ENCODE measurements around the gene SMAP1.

The SMAP1 gene

DNA sequence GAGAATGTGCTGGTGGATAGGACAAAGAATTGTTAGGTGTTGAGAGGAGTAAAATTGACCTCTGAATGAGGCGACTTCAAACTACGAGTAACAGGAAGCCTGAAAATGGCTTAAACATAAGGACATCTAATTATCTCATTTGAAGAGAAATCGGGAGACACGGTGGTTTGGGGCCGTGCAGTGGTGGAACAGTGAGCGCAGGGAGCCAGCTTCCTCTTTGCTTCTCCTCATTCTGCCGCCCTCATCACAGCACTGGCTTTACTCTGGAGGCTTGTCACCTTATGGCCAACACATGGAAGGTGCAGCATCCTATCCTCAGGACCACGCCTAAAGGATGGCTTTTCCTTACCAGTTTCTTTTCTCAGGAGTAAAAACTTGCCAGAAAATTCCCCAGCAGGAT is 174.9 kb downstream of the SMAP1 start:
- DNase-seq (ENCODE audit: low read depth in 2 of 2), result no peak

DNA sequence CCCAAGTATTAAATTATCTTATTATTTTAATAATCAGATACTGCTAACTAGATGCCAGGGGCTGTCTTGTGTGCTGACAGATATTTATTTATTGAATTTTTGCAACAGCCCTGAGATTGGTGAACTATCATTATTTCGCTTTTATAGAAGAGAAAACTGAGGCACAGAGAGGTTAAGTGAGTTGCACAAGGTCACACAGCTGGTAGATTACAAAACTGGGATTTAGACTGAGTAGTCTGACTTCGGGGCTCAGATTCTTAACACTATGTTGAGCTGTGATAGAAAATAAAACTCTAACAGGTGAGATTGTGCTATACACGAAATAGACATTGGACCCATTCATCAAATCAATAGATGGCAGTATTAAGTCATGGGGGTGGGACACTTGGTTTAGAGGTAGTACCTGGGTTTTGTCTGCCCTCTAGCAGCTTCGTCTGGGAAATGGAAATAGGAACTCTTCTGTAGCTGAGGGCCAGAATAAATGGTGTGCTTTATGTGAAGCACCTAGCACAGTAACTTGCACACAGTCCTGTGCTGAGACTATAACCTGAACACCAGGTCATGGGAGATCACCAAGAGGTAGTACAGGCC is 175.7 kb downstream of the SMAP1 start:
- no peak for DNase-seq (ENCODE audit: low read depth in 2 of 2)

DNA sequence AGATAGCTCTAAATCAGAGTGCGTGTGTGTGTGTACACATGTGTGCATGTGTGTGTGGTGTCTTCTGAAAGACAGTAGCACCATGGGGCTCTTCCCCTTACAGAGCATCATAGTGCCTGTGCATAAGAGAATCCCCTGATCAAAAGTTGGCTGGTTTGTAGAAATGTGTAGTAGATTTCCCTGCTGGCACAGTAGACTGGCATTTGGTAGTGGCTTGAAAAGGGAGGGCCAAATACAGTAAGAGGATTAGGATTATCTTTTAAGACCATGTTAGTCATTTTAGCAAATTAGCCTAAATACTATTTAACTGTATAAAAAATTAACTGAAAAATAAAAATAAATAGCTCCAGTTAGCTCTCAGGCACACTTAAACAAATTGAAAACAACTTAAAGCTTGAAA is 176.6 kb downstream of the SMAP1 start:
- DNase-seq (ENCODE audit: low read depth in 2 of 2), result no peak

DNA sequence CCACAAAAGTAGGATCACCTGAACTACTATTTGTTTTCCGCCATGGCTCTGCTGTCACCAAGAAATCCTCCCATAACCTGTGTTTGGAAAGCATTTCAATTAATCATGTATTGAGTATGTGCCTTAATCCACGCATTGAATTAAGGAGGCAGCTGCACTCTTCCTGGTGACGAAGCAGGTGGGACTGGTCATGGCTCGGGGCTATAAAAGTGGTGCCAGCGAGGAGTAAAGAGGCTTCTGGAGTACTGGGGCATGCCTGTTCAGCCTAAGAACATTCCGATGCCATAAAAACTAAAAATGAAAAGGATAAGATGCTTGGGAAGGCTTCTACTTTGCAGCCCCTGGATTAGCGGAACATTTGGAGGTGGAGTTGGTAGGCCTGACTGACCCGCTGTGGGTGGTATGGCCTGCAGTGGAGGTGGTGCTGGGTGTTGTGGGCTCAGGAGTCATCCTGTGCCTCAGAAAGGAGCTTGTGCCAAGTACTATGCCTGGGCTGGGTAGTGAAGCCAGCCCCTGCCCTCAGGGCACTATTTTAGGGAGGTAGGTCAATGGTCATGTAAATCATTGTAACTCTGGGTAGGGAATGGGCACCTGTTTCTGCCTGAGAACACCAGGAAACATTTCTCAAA is 178.6 kb downstream of the SMAP1 start:
- DNase-seq (ENCODE audit: low read depth in 2 of 2), result no peak

DNA sequence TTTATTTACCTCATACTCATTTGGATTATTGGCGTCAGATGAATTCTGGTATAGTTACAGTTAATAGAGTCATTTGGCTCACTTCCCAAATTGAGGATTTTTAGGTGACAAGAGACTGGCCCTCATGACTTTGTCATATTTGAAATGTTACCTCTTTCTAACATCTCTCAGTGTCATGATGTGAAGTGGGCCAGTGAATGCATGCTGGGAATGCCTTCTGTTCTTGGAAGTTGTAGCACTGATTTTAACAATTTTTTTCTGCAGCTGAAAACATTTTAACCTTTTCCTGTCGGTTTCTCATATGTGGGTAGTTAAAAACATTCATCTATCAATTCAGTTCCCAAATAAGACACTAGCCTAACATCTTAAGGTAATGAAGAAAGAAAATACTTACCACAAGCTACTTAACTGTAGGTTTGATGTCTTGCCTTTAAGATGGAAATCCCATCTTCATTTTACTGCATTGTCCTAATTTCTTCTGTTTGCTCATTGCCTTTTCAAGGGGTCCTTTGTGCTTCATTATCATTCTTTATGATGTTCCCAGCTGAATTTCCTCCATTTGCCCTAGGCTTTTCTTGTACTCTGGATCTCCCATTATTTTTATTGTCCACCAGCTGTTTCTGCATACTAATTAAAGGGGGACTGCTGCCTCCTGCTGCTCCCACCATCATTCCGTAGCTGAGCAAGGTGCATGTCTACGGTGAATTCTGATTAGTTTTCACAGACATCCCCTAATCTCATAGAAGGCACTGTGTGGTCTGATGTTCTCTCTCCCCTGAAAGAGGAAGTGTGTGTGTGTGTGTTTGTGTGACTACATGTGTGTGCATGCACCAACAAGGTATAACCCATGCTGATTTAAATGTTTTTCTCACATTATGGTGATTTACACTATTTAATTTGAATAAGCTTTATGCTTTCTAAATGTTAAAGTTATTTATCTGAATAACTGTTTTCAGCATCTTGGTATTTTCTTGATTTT is 179.7 kb downstream of the SMAP1 start:
- DNase-seq (ENCODE audit: low read depth in 2 of 2), result no peak

DNA sequence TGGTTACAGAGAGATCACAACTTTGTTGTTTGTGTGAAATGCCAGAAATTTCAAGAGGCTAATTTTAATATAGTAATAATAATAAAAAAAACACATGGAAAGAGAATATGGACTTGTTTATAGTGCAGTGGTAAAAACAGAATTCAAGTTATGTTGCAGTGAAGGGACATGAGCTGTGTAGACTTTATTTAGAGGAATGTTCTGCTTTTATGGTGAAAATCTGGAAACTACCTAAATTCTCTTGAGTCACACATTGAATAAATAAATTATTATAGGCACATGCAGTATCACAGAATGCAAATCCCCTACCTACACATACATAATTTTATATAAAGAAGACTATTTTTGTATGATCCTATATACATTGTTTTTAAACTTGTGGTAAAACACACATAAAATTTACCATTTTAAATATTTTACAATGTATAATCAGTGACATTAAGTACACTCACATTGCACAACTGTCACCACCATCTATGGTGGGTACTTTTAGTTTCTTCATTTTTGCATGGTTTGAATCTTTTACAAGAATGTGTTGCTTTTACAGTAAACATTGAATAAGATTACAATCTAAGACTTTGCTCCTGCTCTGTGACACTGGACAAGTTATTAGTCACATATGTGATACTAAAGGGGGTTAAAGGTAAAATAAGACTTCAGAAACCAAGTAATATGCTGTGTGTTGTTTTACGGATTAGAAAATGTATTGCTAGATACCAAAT is 181.8 kb downstream of the SMAP1 start:
- DNase-seq (ENCODE audit: low read depth in 2 of 2), result no peak

DNA sequence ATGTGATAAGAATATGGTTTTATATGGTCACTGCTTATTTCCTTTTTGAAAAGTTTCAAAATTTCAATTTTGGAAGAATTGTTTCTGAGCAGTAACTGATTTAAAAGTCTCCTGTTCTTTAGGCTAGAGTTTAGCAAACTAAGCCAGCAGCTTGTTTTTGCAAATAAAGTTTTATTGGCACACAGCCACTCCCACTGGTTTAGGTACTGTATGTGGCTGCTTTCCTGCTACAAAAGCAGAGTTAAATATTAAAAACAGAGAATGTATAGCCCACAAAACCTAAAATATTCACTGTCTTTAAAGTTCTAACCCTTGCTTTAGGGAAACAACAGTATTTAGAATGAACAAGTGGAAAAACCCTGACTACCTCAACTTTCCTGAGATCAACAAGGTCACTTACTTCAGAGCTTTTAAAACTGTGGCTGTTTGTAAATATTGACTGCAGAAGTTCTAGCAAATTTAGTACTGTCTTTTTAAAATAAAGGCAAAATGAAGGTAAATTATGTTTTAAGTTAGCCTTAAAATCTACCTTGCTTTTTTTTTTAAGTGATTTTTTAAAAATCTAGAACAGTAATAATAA is 185.1 kb downstream of the SMAP1 start:
- no peak for DNase-seq (ENCODE audit: low read depth in 2 of 2)

DNA sequence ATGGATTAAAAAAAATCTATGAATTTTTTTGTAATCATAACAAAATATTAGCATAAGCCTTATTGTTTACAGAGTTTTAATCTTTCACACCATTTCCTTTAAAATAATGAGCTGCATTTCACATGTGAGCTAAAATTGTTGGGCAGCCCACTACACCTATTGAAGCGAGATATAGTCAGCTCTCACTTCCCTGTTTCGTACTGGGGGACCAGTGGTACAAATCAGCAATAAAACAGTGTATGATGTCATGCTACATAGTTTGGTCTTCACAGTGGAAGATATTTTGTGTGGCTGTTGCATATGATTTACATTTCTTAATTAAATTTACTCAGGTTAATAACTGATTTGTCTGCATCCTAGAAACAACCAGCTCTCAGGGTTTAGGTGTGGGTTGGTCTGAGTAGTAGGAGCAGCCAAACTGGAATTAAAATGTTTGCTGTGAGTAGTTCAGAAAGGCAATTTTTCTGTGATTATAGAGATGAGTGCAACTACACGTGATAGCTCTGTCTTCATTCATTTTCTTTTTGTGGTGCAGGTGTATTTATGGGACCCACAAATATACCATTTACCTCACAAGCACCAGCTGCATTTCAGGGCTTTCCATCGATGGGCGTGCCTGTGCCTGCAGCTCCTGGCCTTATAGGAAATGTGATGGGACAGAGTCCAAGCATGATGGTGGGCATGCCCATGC is 189.8 kb downstream of the SMAP1 start:
- no peak for DNase-seq (ENCODE audit: low read depth in 2 of 2)

DNA sequence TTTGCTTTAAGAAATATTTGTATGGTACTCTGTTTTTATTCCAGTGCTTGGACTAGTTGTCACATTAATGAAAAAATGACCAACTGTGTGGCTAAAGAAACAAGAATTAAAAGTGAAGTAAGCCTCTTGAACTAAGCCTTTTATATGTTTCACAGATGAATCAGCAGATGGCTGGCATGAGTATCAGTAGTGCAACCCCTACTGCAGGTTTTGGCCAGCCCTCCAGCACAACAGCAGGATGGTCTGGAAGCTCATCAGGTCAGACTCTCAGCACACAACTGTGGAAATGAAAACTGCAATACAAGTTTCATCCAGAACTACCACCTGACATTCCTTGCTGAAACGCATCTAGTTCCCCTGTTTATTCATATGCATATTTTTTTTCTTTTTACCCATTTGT is 192.4 kb downstream of the SMAP1 start:
- no peak for DNase-seq (ENCODE audit: low read depth in 2 of 2)

DNA sequence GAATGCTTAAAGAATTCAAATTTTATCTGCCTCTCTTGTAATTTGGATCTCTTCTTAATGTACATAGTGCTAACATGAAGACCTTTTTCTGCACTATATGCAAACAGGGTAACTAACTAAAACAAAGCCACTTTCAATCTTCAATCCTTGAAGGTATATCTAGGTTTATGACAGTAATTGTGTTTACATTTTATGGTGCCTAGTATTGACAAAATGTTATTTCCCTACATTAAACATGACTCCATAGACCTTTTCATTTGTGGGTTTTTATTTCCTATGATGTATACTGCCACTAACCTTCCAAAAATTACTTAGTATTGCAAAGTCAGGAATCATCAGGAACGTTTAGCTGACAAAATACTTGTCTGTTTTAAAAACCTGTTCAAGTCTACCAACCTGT is 193.2 kb downstream of the SMAP1 start:
- no peak for DNase-seq (ENCODE audit: low read depth in 2 of 2)

DNA sequence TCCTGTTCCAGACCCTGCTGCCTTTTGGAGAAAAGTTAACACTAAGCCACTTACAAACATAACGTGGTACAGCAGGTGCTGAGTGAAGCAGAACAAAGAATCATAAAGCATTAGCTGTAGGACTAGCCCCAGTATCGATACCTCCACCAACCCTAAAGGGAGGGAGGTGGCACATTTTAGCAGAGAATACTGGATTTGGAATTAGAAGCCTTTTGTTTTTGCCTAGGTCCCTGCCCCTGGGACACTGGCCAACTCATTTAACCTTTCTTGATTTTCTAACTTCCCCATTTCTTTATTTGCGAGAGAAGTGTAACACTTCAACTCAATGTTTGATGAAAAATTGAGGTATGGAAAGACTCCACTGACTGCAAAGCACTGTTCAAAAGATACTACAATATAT is 195.7 kb downstream of the SMAP1 start:
- no peak for DNase-seq (ENCODE audit: low read depth in 2 of 2)

DNA sequence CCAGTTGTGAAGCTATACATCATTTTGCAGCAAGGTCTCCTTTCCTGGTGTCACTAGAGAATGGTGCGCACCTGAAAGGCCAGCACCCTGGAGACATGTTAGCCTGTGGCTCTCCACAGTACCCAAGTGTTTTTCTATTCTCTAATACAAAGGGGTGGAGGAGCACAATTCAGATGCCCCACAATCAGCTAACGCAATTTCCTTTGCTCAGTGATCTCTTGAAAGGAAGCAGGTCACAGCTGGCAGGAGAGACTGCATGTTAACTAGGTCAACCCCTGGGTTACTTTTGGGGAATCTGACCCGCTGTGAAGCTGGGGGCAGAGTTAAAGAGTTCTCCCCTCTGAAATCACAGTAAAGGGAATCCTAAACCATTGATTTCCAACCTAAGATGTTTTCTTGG is 196.7 kb downstream of the SMAP1 start:
- DNase-seq (ENCODE audit: low read depth in 2 of 2), result no peak

DNA sequence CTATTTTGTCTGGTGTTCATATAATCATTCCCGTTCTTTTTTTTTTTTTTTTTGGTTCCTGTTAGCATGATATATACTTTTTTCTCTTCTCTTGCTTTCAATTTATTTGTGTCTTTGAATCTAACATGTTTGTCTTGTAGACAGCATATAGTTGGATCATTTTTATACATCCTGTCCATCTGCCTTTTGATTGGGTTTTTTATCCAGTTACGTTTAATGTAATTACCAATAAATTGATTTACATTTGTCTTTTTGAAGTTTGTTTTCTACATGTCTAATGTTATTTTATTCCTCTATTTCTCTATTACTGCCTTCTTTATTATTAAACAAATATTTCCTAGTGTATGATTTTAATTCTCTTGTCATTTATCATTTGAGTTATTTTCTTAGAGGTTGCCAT is 204.8 kb downstream of the SMAP1 start:
- no peak for DNase-seq (ENCODE audit: low read depth in 2 of 2)

DNA sequence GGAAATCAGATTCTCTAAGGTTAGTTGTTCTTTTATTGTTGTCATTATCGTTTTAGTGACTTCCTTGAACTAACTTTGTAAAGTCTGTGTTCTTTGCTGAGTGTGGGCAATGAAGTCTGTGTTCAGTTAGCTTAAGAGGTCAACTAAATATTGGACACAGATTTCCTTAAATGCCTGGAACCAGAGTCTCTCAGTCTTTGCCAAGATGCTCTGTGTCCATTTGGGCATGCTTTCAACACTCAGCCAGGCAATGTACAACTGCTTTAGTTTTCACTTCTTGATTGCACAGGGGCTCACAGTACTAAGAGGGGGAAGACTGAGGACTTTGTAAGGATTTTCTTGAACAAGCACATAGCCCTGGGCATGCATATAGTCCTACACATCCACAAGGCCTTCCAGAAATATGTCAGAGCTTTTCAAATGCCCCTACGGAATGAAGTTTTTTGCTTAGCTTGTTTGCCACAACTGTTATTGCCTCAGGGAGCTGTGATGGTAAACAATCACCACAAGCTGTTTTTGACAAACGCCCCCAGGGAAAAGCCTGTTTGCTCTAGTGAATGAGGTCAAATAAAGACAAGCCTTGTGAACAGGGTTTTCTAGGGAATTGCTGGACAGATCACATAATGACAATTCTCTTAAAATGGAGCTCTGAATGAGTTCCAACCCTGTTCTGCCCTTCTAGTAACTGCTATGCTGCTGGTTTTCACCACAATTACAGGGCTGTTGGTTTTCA is 206.7 kb downstream of the SMAP1 start:
- DNase-seq (ENCODE audit: low read depth in 2 of 2), result no peak

DNA sequence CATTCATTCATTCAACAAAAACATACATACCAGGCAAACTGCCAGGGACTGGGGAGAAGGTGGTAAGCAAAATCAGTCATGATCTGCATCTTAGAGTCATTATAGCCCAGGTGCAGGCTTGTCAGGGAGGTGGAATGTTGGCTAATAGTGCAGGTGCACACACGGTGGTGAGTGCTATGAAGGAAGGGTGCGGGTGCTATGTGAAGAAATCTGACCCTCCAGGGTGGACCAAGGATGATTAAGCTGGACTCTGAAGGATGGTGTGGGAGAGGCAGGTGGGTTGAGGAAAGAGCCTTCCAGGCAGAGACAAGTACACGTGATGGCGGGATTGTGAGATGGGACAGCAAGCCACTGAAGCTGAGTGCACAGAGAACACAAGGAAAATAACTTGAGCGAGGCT is 211.8 kb downstream of the SMAP1 start:
- DNase-seq (ENCODE audit: low read depth in 2 of 2), result no peak

DNA sequence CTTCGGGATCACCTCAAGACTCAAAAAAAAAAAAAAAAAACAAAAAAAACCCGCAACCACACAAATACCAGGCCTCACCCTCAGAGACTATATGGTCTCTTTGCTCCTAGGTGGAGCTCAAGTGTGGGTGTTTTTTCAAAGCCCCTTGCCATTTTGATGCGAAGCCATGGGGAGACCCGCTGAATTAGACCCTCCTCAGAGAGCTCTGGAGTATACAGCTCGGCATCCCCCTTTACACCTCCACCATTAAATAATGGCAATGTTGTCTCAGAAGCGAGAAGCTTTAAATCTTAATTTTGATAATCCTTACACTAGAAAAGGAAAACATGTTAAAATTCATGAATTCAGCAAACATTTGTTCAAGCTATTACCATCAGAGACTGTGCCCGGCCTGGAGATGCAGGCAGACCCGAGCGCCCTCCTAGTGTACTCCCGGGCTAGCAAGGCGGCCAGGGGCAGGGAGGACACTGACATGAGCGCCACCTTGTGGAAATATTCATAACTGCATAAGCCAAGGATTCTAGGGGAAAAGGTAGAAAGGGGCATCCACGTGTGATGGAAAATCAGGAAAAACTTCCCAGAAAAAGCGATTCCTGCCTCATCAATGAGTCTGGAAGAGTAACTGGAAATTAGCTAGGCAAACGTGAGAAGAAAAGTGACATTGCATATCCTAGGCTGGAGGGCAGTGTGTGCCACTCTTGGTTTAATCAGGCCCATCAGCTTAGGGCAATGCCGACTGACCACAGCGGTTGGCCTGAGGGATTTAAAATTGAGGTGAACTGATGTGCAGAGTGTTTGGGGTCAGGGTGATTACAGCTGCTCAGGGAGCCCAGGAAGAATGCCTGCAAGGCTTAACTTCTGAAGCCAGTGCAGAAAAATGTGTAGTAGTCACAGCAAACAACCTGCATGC is 216.6 kb downstream of the SMAP1 start:
- peak; percentile 4 for DNase-seq (ENCODE audit: low read depth in 2 of 2)

DNA sequence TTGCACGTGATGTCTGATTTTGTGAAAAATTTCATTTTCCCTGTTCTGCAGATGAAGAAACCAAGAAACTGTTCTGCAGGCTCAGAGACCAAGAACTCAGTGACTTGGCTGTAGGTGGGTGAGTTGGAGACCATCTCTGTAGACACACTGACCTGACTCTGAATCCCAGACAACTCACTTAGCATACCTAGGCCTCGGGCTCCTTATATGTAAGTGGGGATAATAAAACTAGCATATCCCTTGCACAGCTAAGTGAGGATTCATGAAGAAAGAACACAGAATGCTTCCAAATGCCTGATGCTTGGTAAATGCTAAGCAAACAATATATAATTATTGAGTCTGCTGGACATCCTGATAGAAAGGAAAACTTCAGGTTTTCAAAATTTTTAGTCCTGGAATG is 218.4 kb downstream of the SMAP1 start:
- DNase-seq (ENCODE audit: low read depth in 2 of 2), result no peak

DNA sequence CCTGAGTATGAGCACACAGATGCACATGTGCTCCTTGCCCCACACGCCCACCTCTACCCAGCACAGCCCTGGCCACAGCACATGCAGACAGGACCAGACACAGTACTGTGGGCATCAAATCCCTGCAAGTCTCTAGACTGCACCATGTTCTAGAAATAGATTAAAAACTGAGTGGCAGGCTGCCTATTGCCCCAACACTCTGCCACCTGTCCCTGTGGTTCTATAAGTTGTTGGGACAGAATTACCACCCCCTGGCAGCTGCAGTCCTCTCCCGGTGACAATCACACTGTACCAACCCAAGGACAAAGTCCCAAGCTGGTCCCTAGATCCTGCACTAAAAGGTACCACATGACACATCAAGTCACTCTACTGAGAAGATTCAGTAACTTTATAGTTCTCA is 219.0 kb downstream of the SMAP1 start:
- no peak for DNase-seq (ENCODE audit: low read depth in 2 of 2)

DNA sequence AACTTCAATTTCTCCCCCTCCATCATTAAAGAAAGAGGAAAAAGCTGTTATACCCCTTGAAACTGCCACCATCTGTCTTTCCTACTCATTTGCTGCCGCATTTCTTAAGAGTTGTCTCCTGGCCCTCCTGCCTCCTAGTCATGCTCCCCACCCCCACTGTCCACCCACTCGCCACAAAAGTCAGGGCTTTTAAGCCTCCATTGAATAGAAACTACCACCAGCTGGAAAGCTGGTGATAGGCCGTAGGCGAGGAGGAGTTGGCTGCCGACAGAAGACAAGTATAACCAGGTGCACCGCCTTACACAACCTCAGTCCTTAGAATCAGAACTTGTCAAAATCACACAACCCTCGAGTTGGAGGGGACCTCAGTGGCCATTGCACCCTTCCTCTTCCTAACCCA is 221.6 kb downstream of the SMAP1 start:
- no peak for DNase-seq (ENCODE audit: low read depth in 2 of 2)

DNA sequence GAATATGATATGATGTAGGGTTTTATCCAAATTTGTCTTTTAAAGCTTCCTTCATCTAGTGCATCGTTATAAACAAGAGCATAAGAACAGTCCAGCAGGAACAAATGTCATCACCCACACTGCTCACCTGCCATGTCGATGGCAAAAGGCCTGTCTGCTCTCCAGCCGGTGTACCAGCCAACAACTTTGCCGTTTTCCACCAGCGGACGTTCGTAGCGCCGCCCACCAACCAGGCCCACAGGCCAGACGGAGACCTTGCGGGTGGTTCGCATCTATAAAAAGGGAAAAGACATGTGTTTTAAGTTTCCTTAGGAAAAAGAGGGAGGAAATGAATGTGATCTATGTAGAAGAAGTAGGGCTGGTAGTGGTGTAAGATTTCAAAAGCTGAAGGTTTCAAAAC is 226.3 kb downstream of the SMAP1 start:
- DNase-seq (ENCODE audit: low read depth in 2 of 2), result no peak

Data from stimulated activated CD8-positive, alpha-beta memory T cell treated with anti-CD3 and anti-CD28 coated beads, Interleukin-15, amount 100 ng/mL, for 4 hours (primary cell).